Measurements from ENCODE around the gene MIB1.

- no peak for TF ChIP-seq CTCF (IDR thresholded peaks at IDR 0.05; ENCODE audit: insufficient read depth, low read length, poor library complexity, severe bottlenecking)
- TF ChIP-seq EZH2phosphoT487 (conservative IDR thresholded peaks at IDR 0.05; ENCODE audit: low read length) = no peak
These were observed 34.2 kb upstream of the MIB1 start for GRCh38 chr18:21706386-21706865.

Measured in SU-DHL-6 (cell line).